PC-9 (cell line): Measurements from ENCODE around the gene SPIRE2.

Experiments used
- CTCF ChIP-seq: fragments of 200-600 bp; sonication (generic); conservative IDR thresholded peaks from 2 replicates; pipeline ENCODE4 v1.6.1; 2017; ENCODE audit warnings: mixed run types, antibody characterized with exemption, mild to moderate bottlenecking, moderate library complexity
- EZH2 ChIP-seq: fragments of 200-600 bp; sonication (generic); IDR thresholded peaks from 2 replicates; pipeline ENCODE4 v1.8.0; 2017; ENCODE audit warnings: antibody characterized with exemption, low read depth

- TF ChIP-seq EZH2 (no peak), CTCF (no peak)
Observed at GRCh38 chr16:89843409-89844350, 15.4 kb downstream of the SPIRE2 start.
